ENCODE measurements around the gene GCNA.

The GCNA gene

DNA sequence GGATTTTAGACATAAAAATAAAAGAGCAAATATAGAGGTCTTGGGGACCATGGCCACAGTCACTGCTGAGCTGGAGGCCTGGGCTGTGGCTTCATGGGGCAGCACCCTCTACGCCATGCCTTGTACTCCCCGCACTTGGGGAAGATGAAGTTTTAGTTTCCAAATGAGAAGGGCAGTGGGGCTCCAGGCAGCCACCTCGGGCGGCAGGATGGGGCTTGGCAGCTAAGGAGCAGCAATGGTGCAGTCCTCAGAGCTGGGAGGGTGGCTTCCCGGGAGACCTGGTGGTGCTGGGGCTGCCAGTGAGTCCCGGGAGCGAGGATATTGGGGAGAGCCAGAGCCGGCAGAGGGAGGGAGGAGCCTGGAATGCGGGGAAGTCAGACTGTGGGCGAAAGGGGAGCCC lies 37.7 kb downstream of the GCNA start:
- DNase-seq (ENCODE audit: low spot score), result no peak

DNA sequence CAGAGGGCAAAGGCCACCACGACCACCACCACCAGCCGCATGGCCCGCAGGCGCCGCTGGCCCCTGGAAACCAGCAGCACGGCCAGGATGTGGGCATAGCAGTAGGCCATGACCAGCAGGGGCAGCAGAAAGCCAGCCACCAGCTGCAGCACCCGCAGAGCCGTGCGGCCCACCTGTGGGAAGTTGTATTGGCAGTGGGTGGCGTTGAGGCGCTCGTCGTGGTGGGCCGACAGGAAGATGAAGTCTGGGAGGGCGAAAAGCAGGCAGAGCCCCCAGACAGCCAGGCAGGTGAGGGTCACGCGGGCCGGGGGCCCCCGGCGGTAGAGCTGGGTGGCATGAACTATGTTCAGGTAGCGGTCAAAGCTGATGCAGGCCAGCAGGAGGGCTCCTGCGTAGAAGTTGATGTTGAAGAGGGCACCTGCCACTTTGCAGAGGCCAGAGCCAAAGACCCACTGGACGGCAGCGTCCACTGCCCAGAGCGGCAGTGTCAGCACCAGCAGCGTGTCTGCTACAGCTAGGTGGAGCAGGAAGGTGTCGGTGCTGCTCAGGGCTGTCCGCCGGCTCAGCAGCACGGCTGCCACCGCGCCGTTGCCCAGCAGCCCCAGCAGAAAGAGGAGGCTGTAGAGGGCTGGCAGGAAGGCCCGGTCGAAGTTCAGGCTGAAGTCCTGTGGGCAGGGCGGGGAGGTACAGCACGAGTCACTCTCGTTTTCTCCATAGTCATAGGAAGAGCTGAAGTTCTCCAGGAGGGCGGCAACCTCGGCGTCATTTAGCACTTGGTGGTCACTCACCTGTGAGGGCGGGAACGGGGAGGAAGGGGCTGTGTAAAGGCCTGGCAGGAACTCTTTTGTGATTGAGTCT lies 38.7 kb downstream of the GCNA start:
- peak; percentile 26 for DNase-seq (ENCODE audit: low spot score)

GRCh38 chrX:71617742-71618141 lies 39.5 kb downstream of the GCNA start:
- DNase-seq (ENCODE audit: low spot score), result no peak

- DNase-seq (ENCODE audit: low spot score), result peak; percentile 60
These were observed 40.1 kb downstream of the GCNA start, which contains the start of gene CXCR3 for GRCh38 chrX:71618303-71618721. Gene CXCR3 (minus strand): TSS chrX:71618511. CDS start chrX:71618449, 62 bp downstream.

- DNase-seq (ENCODE audit: low spot score), result no peak
These were observed 40.5 kb downstream of the GCNA start for GRCh38 chrX:71618787-71619186.

DNA sequence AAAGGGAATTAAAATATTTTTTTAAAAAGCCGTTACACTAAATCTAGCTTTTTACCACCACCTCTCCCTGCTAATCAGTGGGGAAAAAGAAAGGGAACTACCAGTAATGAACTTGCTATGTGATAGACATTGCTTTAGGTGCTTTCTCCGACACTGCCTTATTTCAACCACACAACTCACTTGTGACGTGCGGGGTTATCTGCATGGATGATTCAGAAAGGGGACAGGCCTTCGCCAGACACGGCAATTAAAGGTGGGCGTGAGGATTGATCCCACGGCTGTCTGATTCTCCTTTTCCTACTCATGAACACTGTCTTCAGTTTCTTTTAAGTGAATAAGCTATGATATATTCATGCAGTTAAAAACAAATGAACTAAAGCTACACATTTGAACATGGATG lies 41.0 kb downstream of the GCNA start:
- peak; percentile 50 for DNase-seq (ENCODE audit: low spot score)

DNA sequence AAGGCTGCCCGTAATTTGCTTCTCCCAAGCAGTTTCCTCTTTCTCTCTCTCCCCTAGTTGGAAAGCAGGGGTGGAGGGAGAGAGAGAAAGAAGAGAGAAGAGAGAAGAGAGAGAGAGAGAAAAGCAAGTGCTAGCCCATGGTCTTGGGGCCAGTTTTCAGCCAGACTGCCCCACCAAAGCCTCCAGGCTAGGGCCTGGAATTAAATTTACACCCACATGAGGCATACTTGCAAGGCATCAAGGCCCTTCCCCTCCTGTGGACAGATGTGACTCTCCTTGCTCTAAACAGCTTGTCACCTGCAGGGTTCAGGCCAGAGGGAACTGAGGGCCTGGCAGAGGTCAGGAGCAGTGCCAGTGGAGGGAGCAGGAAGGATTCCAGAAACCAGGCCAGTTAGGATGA lies 41.7 kb downstream of the GCNA start:
- DNase-seq (ENCODE audit: low spot score), result no peak

- DNase-seq (ENCODE audit: low spot score), result no peak
These were observed 43.4 kb downstream of the GCNA start for GRCh38 chrX:71621603-71622002.

DNA sequence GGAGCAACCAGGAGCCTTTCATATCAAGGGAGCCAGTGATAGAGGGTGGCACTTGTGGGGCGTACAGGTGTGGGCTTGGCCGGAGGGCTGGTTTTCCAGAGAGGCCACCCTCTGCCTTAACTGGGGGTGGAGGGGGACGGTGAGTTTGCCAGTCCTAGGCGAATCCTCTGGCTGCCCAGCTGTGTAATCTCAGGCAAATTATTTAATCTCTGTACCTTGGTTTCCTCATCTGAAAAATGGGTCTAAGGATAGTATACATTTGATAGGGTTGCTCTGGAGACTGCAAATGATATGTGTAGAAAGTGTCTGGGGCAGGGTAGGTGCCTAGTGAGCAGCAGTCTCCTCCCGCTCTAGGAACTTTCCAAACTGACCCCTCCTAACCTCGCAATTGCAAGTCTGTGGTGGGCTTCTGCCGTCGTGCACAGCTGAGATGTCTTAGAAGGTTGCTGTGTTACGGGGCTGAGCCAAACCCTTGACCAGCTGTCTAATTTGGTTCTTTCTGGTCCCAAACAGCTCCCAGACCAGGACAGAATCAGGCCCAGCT lies 43.9 kb downstream of the GCNA start:
- DNase-seq (ENCODE audit: low spot score), result no peak

DNA sequence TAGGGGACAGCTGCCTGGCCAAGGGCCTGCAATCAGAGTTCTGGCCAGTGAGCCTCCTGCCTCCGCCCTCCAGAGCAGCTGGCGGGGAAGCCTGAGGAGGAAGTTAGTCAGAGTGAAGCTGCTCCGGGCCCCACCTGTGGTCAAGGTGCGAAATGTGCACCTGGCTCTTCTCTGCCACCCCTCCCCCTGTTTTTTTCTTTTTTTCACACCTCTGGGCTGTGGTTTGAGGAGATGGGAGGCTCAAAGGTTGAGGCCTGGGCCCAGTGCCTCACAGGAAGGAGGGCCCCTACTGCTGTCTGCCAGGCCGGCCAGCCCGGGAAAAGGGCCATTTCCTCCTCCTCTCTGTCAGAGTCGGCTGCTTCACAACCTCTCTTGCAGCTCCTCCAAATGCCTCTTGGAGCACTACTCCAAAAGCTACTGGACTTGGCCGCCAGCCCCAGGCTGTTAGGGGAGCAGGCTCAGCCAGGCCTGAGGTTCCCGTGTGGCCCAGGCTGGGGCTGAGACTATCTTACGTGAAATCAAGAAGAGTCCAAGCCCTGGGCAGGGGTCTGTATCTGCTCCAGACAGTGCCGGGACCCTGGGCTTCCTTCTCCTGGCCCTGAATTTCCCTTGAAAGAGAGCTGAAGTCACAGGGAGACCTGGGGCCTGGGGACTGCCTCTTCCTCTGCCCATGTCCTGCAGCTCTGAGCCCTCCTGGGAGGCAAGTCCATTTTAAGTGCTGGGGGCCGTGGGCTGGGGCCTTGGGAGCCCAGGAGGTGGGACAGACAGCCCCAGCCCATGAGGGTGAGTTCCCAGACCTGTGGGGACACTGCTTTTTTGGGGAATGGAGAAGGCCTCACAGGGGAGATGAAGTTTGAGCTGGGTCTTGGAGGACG lies 44.6 kb downstream of the GCNA start:
- peak; percentile 76 for DNase-seq (ENCODE audit: low spot score)

DNA sequence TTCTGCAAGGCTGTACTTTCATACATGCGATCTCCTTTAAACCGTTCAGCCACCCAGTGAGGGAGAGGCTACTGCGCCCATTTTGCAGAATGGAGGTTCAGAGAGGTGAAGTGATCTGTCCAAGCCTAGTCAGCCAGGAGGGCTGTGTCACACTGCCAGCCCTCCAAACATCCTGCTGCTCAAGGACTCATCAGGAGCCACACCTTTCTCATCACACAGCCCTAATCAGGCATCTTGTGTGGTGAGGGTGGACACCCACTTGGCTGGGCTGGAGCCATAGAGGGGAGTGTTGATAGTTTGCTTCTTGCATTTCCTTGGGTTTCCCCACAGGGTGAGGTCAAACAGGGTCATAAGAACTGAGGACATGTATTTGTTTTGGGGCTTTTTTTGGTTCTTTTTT lies 45.5 kb downstream of the GCNA start:
- DNase-seq (ENCODE audit: low spot score), result no peak

DNA sequence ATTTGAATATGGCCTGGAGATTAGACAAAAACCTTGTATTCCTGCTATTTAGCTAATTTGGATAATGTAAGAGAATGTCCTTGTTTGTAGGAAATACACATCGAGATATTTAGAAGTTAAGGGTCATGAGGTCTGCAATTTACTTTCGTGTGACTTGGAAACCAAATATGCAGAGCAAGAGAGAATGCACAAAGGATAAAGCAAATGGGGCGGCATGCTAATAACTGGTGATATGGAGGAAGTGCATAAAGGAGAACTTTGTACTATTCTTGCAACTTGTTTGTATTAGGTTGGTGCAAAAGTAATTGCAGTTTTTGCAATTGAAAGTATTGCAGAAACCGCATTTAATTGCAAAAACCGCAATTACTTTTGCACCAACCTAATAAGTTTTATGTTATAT lies 47.2 kb downstream of the GCNA start:
- DNase-seq (ENCODE audit: low spot score), result no peak

DNA sequence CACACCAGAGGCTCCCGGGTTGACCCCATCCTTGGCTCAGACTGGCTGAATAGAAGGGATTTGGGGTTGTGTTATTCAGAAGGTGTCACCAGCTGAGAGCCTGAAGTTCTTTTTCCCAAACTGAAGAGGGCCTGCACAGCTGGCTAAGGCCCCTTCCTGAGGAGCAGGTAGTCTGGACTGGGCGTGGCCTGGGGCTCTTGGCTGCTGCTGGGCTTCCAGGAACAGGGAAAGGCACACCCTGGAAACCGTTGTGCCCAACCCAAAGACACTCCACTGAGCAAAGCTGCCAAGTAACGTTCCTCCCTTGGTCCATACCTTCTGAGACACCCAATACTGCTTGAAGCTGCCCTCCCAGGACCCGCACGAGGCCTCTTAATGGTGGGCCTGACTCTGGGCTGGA lies 48.3 kb downstream of the GCNA start:
- DNase-seq (ENCODE audit: low spot score), result no peak

DNA sequence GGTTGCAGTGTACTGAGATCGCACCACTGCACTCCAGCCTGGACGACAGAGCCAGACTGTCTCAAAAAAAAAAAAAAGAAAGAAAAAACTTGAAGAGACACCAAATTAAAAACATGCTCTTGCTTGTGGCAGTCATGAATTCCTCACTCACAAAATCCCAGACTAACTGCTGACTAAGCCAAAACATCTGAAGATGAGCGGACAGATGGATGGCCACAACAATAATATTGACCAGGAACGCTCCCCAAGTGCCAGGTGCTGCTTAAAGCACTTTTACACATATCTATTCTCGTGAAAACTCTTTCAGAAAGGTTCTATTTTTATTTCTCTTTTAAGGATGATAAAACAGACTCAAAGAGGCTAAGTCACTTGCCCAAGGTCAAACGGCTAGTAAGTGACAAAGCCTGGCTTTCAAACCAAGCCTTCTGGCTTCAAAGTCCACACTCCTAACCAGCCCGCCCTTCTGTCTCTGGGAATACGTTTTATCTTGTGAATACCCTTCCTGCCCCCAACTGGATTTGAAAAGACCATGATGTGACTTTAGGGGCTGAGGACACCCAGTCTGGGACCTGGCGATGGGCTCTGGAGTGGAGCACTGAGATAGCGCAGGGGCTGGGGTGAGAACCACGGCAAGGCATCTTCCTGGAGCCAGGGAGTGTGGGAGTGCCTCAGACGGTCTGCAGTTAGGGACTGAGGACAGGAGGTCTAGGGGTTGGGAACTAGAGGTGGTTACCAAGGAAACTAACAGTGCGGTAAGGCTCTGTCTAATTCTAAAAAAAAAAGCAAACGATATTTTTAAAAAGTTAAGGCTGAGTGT lies 49.6 kb downstream of the GCNA start:
- no peak for DNase-seq (ENCODE audit: low spot score)

GRCh38 chrX:71629467-71629866 lies 51.2 kb downstream of the GCNA start:
- no peak for DNase-seq (ENCODE audit: low spot score)

GRCh38 chrX:71632923-71633657 lies 54.9 kb downstream of the GCNA start:
- DNase-seq (ENCODE audit: low spot score), result no peak

- no peak for DNase-seq (ENCODE audit: low spot score)
These were observed 56.1 kb downstream of the GCNA start for GRCh38 chrX:71634366-71634765.

GRCh38 chrX:71636438-71637252 lies 58.4 kb downstream of the GCNA start:
- DNase-seq (ENCODE audit: low spot score), result peak; percentile 21

GRCh38 chrX:71637253-71637618 lies 59.0 kb downstream of the GCNA start:
- DNase-seq (ENCODE audit: low spot score), result no peak

- no peak for DNase-seq (ENCODE audit: low spot score)
These were observed 59.6 kb downstream of the GCNA start for GRCh38 chrX:71637848-71638247.

Data from CD4-positive, alpha-beta T cell treated with Interleukin-15 for 4 hours (primary cell).